HEK293 (cell line): ENCODE data around the gene LSM11.

Experiments
- ZNF423 ChIP-seq: fragments of 450-650 bp; formaldehyde crosslinking; IDR thresholded peaks from 2 replicates; pipeline ENCODE4 v1.5.1; 2016; ENCODE audit warnings: missing biosample characterization, missing genetic modification characterization
- TF ChIP-seq, protein P1 (sequence below): IDR thresholded peaks from 2 replicates; pipeline ENCODE4 v1.6.1; 2011; ENCODE audit warnings: mild to moderate bottlenecking, low read depth, low read length, borderline replicate concordance
- TF ChIP-seq, protein P2 (sequence below): fragments of 450-650 bp; formaldehyde crosslinking; IDR thresholded peaks from 2 replicates; pipeline ENCODE4 v1.5.1; 2016; ENCODE audit warnings: missing biosample characterization, missing genetic modification characterization

DNA sequence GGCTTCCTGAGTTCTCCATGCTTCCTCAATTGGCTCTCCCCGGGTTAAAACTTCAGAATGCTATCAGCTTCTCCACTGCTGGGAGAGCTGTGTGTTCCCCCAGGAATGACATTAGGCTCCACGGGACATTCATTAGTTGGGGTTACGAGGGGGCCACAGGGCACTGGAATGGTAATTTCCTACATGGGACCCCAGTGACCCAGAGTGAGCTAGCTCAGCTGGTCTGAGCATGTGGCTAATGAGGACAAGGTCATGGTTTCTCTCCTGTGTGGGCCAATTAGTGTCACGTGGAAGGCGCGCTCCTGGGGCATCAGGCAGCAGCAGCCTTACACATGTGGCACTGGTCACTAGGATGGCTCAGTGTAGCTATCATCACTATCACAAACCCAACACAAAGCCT lies 21.0 kb downstream of the LSM11 start:
- TF ChIP-seq, protein P1, sequence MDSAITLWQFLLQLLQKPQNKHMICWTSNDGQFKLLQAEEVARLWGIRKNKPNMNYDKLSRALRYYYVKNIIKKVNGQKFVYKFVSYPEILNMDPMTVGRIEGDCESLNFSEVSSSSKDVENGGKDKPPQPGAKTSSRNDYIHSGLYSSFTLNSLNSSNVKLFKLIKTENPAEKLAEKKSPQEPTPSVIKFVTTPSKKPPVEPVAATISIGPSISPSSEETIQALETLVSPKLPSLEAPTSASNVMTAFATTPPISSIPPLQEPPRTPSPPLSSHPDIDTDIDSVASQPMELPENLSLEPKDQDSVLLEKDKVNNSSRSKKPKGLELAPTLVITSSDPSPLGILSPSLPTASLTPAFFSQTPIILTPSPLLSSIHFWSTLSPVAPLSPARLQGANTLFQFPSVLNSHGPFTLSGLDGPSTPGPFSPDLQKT, result no peak
- TF ChIP-seq ZNF423 (tag by site-specific recombination), result no peak
- TF ChIP-seq, protein P2, sequence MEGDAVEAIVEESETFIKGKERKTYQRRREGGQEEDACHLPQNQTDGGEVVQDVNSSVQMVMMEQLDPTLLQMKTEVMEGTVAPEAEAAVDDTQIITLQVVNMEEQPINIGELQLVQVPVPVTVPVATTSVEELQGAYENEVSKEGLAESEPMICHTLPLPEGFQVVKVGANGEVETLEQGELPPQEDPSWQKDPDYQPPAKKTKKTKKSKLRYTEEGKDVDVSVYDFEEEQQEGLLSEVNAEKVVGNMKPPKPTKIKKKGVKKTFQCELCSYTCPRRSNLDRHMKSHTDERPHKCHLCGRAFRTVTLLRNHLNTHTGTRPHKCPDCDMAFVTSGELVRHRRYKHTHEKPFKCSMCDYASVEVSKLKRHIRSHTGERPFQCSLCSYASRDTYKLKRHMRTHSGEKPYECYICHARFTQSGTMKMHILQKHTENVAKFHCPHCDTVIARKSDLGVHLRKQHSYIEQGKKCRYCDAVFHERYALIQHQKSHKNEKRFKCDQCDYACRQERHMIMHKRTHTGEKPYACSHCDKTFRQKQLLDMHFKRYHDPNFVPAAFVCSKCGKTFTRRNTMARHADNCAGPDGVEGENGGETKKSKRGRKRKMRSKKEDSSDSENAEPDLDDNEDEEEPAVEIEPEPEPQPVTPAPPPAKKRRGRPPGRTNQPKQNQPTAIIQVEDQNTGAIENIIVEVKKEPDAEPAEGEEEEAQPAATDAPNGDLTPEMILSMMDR (tag by site-specific recombination), result no peak
